HFF-Myc (cell line): ENCODE measurements around the gene DCTD.

Experiments
- DNase-seq: peaks from one replicate; pipeline ENCODE4 v3.0.0-alpha.2; 2011; ENCODE audit warnings: low read depth; ENCODE audit errors: extremely low read depth
- H3K4me3 ChIP-seq: replicated peaks from 2 replicates; pipeline ENCODE4 v1.5.1; 2011; ENCODE audit warnings: low read depth, mild to moderate bottlenecking, control low read depth, low read length
- TF ChIP-seq, protein P1 (sequence below): IDR thresholded peaks from 2 replicates; pipeline ENCODE4 v1.5.1; 2012; ENCODE audit warnings: mild to moderate bottlenecking, low read depth, low read length, control low read depth; ENCODE audit errors: missing control alignments

The DCTD gene

DNA sequence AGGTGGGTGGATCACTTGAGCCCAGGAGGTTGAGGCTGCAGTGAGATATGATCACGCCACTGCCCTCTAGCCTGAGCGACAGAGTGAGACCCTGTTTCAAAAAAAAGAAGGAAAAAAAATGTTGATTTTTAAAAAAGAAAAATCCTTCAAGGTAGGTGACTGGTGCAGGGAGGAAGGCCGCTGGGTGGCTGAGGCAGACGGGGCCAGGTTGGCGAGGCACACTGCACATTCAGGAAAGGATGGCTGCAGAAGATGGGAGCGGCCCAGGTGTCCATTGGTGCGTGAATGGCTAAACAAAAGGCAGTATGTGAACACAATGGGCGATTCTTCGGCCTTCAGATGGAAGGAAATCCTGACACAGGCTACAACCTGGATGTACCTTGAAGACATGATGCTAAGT is 30.4 kb downstream of the DCTD start:
- TF ChIP-seq, protein P1, sequence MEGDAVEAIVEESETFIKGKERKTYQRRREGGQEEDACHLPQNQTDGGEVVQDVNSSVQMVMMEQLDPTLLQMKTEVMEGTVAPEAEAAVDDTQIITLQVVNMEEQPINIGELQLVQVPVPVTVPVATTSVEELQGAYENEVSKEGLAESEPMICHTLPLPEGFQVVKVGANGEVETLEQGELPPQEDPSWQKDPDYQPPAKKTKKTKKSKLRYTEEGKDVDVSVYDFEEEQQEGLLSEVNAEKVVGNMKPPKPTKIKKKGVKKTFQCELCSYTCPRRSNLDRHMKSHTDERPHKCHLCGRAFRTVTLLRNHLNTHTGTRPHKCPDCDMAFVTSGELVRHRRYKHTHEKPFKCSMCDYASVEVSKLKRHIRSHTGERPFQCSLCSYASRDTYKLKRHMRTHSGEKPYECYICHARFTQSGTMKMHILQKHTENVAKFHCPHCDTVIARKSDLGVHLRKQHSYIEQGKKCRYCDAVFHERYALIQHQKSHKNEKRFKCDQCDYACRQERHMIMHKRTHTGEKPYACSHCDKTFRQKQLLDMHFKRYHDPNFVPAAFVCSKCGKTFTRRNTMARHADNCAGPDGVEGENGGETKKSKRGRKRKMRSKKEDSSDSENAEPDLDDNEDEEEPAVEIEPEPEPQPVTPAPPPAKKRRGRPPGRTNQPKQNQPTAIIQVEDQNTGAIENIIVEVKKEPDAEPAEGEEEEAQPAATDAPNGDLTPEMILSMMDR: no peak
- no peak for DNase-seq

GRCh38 chr4:182886205-182886604 is 31.0 kb downstream of the DCTD start:
- DNase-seq: no peak
- TF ChIP-seq, protein P1: no peak
- no peak overlapping the region for H3K4me3 ChIP-seq

More for the DNA sequence above, 30.4 kb downstream of the DCTD start:
- H3K4me3 ChIP-seq: no peak overlapping the region

GRCh38 chr4:182885738-182886077 is 31.5 kb downstream of the DCTD start:
- DNase-seq: no peak
- TF ChIP-seq, protein P1: no peak
- no peak overlapping the region for H3K4me3 ChIP-seq

GRCh38 chr4:182885022-182885737 is 32.0 kb downstream of the DCTD start:
- no peak for DNase-seq
- no peak overlapping the region for H3K4me3 ChIP-seq
- TF ChIP-seq, protein P1: no peak

DNA sequence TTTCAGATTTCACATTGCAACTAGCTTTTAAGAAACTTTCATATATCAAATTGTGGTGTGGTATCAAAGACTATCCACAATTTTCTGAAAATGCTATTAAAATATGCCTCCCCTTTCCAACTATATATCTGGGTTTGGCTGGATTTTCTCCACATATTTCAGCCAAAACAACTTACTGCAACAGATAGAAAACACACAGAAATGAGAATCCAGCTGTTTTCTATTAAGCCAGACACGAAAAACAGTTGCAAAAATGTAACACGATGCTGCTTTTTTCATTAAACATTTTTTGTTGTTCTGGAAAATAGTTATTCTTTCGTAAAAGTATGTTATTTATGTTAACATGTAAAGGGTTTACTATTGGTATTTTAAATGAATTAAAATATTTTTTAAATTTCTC is 33.1 kb downstream of the DCTD start:
- H3K4me3 ChIP-seq: no peak overlapping the region
- DNase-seq: no peak
- TF ChIP-seq, protein P1: no peak

DNA sequence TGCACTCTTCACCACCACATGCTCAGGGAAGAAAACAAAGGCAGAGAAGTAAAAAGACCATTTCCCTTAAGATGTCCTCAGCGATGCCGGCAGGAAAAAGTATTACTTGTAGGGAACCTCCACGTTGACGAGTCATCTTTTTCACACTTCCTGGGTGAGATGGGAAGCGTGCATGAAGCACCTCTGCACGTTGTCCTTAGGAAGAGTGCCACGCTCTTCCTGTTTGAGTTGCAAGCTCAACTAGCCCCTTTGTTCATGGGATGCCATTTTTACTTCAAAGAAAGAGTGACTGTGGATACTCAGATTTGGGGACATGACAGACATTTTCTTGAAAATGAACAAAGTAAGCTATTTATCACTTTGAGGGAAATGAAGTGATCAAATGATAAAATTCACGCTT is 33.8 kb downstream of the DCTD start:
- TF ChIP-seq, protein P1: no peak
- no peak for DNase-seq
- H3K4me3 ChIP-seq: no peak overlapping the region

DNA sequence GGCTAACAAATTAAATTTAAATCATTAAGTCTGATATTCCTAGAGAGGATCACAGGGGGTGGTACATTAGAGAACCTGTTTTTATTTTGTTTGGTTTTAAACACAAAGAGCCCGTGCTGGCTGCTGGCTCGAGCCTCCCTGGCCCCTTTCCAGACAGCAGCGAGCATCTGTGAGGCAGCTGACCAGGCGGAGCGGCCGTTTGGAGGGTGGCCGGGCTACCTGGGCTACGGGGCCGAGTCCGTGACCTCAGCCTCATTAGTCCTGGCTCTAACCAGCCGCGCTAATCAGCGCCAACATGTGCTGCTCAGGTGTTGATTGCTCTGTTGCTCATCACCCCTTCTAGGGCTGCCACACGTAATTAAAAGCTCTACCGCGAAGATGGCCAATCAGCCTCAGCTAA is 35.3 kb downstream of the DCTD start:
- DNase-seq: no peak
- TF ChIP-seq, protein P1: no peak
- no peak overlapping the region for H3K4me3 ChIP-seq
